Mucosa of descending colon (tissue), 3 donors: ENCODE data around the gene EVI5. TPM values are rescaled to one million over a fixed set of nuclear protein-coding genes. Genes with fewer than 3 reads are reported as not detected.
"Not testable (repeated sequence)": the region's sequence is repeated elsewhere in the genome, so short reads cannot be mapped to it uniquely, and the experiment has no call there.

Experiments used
- ATAC-seq: fragments of 200-7000 bp; cut with Tn5 transposase; one replicate; pipeline ENCODE4 v1.9.1; 2020; ENCODE audit warnings: mild to moderate bottlenecking, moderate library complexity
- DNase-seq, 3 donors: peaks; one replicate each; pipeline ENCODE4 v3.0.0-alpha.2; 2020
- H3K36me3 ChIP-seq: fragments of 200-600 bp; one replicate; pipeline ENCODE4 v1.8.0; 2021; ENCODE audit warnings: low read depth, mild to moderate bottlenecking
- H3K4me1 ChIP-seq: fragments of 200-600 bp; one replicate; pipeline ENCODE4 v1.8.0; 2021; ENCODE audit warnings: low read depth, mild to moderate bottlenecking
- H3K4me3 ChIP-seq: fragments of 200-600 bp; one replicate; pipeline ENCODE4 v1.8.0; 2021; ENCODE audit warnings: mild to moderate bottlenecking
- H3K9me3 ChIP-seq: fragments of 200-600 bp; one replicate; pipeline ENCODE4 v1.8.0; 2021; ENCODE audit warnings: mild to moderate bottlenecking
- intact Hi-C, 2 donors: fragments of 100-400 bp; cut with DNase I in 1 of 2; cut with micrococcal nuclease in 1 of 2; formaldehyde crosslinking; loops; one replicate each; pipeline versions ENCODE4 v1.11.0 to v1.11.1; 2022; cut with DNase I, micrococcal nuclease
- total RNA-seq, 3 donors: library from RNA; stranded (reverse); fragmentation: NEBNext Ultra II Directional in 2 of 3; extraction: Animal tissue kit (Norgen Biotek cat#: 25700) in 2 of 3; gene quantifications; one replicate each; pipeline versions ENCODE4 v1.2.1 to v1.2.4, GENCODE V29; 2021 to 2023
- TF ChIP-seq, protein P1 (sequence below): fragments of 200-600 bp; IDR thresholded peaks from one replicate; pipeline ENCODE4 v1.8.0; 2022; ENCODE audit warnings: antibody characterized with exemption, mild to moderate bottlenecking
- donor health status: DM: no; HTN: no; CAD: no; lungs with moderate emphysema.
- donor health status: DM: no; HTN: no; CAD: no.
- donor health status: DM: no; HTN: yes; CAD: no.

Gene EVI5
- total RNA-seq, 3 donors from 2014 or later, result 32.3 to 52.4 (median 33.5) TPM

DNA sequence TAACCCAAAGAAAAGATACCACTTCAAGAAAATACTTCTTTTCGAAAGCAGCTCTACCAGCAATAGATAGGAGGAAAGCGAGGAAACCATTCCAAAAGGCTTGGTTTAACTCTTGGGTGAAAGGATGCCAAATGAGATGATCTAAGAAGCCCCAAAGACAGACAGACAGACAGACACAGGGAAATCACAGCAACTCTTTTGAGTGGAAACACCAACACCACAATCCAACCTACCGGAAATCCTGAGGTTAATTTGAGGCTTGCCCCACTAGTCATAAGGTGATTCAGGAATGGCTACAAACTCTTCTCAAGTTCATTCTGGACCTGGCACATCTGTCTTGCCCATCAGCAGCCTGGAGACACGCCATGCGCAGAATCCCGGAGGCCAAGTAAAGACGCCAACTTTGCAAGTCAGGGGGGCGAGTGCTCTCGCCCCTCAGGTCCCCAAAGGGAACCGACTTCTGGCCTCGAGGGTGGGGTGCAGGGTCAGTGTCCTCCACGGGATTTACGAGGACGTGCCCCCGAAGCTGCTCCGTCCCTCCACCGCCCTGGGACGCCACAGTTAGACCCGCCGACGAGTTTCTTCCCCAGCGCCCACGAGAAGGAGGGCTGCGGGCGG, 778 bp downstream of the EVI5 start:
- intact Hi-C loops, result no loop called here
- Histone ChIP-seq H3K4me3 (peak overlapping the region; percentile 75), H3K36me3 (no peaks in the 10 kb centered on the region), H3K4me1 (peaks cover 11% of the 10 kb centered on the region), H3K9me3 (no peaks in the 10 kb centered on the region)
- TF ChIP-seq, protein P1, sequence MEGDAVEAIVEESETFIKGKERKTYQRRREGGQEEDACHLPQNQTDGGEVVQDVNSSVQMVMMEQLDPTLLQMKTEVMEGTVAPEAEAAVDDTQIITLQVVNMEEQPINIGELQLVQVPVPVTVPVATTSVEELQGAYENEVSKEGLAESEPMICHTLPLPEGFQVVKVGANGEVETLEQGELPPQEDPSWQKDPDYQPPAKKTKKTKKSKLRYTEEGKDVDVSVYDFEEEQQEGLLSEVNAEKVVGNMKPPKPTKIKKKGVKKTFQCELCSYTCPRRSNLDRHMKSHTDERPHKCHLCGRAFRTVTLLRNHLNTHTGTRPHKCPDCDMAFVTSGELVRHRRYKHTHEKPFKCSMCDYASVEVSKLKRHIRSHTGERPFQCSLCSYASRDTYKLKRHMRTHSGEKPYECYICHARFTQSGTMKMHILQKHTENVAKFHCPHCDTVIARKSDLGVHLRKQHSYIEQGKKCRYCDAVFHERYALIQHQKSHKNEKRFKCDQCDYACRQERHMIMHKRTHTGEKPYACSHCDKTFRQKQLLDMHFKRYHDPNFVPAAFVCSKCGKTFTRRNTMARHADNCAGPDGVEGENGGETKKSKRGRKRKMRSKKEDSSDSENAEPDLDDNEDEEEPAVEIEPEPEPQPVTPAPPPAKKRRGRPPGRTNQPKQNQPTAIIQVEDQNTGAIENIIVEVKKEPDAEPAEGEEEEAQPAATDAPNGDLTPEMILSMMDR, result no peak
- ATAC-seq (peak; percentile 7), DNase-seq (peak in 1 of 3 donors; percentile 50)

DNA sequence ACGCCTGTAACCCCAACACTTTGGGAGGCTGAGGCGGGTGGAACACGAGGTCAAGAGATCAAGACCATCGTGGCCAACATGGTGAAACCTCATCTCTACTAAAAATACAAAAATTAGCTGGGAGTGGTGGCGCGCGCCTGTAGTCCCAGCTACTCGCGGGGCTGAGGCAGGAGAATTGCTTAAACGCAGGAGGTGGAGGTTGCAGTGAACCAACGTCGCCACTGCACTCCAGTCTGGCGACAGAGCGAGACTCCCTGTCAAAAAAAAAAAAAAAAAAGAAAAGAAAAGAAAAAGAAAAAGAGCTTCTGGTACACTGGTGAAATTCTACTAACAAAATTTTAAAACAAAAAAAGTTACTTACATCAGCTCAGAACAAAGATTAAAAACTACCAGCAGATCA, 1.4 kb downstream of the EVI5 start:
- H3K4me1 ChIP-seq, result peaks cover 11% of the 10 kb centered on the region
- H3K36me3 ChIP-seq, H3K4me3 ChIP-seq, H3K9me3 ChIP-seq, intact Hi-C loops, ATAC-seq: not testable (repeated sequence)
- DNase-seq, result peak in 2 of 3 donors; percentile 16 to 50

- ATAC-seq (no peak), DNase-seq (no peak)
- H3K9me3 ChIP-seq, result no peaks in the 10 kb centered on the region
- intact Hi-C loops, result no loop called here
- peaks cover 9% of the 10 kb centered on the region for H3K4me1 ChIP-seq
- H3K4me3 ChIP-seq, result no peak overlapping the region
- TF ChIP-seq, protein P1, result no peak
- no peaks in the 10 kb centered on the region for H3K36me3 ChIP-seq
Measured at GRCh38 chr1:92778376-92778775, 6.5 kb downstream of the EVI5 start.

GRCh38 chr1:92774407-92774806, 10.5 kb downstream of the EVI5 start:
- TF ChIP-seq, protein P1, result no peak
- DNase-seq, result no peak
- H3K4me1 ChIP-seq, result no peaks in the 10 kb centered on the region
- no peak overlapping the region for H3K4me3 ChIP-seq
- intact Hi-C loops, result no loop called here
- H3K9me3 ChIP-seq, result no peaks in the 10 kb centered on the region
- no peak for ATAC-seq
- H3K36me3 ChIP-seq, result no peaks in the 10 kb centered on the region

- H3K9me3 ChIP-seq, intact Hi-C loops, H3K4me3 ChIP-seq, H3K36me3 ChIP-seq, DNase-seq, ATAC-seq, H3K4me1 ChIP-seq: not testable (repeated sequence)
Measured at GRCh38 chr1:92773749-92774148, 11.2 kb downstream of the EVI5 start.

GRCh38 chr1:92769856-92770255, 15.1 kb downstream of the EVI5 start:
- TF ChIP-seq, protein P1, result no peak
- H3K4me3 ChIP-seq, result no peak overlapping the region
- intact Hi-C loops, result no loop called here
- H3K9me3 ChIP-seq, result no peaks in the 10 kb centered on the region
- no peak for ATAC-seq
- DNase-seq, result no peak
- H3K4me1 ChIP-seq, result no peaks in the 10 kb centered on the region
- H3K36me3 ChIP-seq, result no peaks in the 10 kb centered on the region

- intact Hi-C loops, result no loop called here
- no peak for DNase-seq
- H3K4me1 ChIP-seq, result no peaks in the 10 kb centered on the region
- ATAC-seq, result no peak
- TF ChIP-seq, protein P1, result no peak
- H3K4me3 ChIP-seq, result no peak overlapping the region
- H3K36me3 ChIP-seq, result no peaks in the 10 kb centered on the region
- no peaks in the 10 kb centered on the region for H3K9me3 ChIP-seq
Measured at GRCh38 chr1:92768915-92769314, 16.0 kb downstream of the EVI5 start.
